OCI-LY7 (cell line): ENCODE results near the gene EHD2.

ENCODE experiments used
- CTCF ChIP-seq: fragments of 200-600 bp; sonication (generic); conservative IDR thresholded peaks from 2 replicates; pipeline ENCODE4 v1.5.1; 2014; ENCODE audit warnings: mild to moderate bottlenecking, antibody characterized with exemption, low read length, moderate library complexity, mixed read lengths
- EZH2phosphoT487 ChIP-seq: fragments of 200-600 bp; sonication (generic); IDR thresholded peaks from 2 replicates; pipeline ENCODE4 v1.6.1; 2018; ENCODE audit warnings: low read depth, borderline replicate concordance, mild to moderate bottlenecking, mixed run types, antibody characterized with exemption, low read length, moderate library complexity, mixed read lengths

DNA sequence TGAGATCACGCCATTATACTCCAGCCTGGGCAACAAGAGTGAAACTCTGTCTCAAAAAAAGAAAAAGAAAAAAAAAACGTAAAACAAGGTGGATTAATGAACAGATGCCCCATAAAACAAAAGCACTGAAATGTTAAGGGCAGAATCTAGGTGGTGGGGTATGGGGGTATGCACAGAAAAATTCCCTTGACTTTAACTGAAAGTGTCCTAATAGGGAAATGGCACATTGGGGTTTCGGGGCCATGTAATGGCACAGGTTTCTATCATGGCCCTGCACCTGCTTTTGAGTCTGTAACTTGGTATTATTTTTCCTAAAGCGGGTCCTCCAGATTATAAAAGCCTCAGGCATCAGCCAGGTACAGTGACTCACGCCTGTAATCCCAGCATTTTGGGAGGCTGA is 48.3 kb downstream of the EHD2 start:
- TF ChIP-seq CTCF (no peak), EZH2phosphoT487 (no peak)
